Vagina (tissue), 2 donors: ENCODE results near the gene NOP16.
A peak's percentile ranks its signal among the peaks of the same experiment; 100 is the strongest.

Experiments used
- CTCF ChIP-seq, 3 experiments: fragments of 450-650 bp in 2 of 3; fragments of 200-600 bp in 1 of 3; sonication (generic) in 1 of 3; IDR thresholded peaks; one replicate each; pipeline ENCODE4 v1.5.1; 2017 to 2019; ENCODE audit warnings: antibody characterized with exemption in 3 of 3, mild to moderate bottlenecking in 2 of 3, moderate library complexity in 2 of 3
- POLR2A ChIP-seq, 2 donors: fragments of 450-650 bp; IDR thresholded peaks; one replicate each; pipeline ENCODE4 v1.6.1; 2017; ENCODE audit warnings: antibody characterized with exemption in 2 of 2, mild to moderate bottlenecking in 2 of 2, moderate library complexity in 2 of 2
- POLR2AphosphoS5 ChIP-seq, 2 donors: sonication (generic); formaldehyde crosslinking; IDR thresholded peaks; one replicate each; pipeline ENCODE4 v1.9.0; 2017; ENCODE audit warnings: antibody characterized with exemption in 2 of 2, mild to moderate bottlenecking in 2 of 2, low read depth in 1 of 2; ENCODE audit not compliant: insufficient read depth in 1 of 2

- TF ChIP-seq CTCF (IDR thresholded peaks at IDR 0.05) = no peak
- peak in 1 of 2 donors; percentile 18 for TF ChIP-seq POLR2AphosphoS5 (IDR thresholded peaks at IDR 0.05; ENCODE audit: insufficient read depth in 1 of 2, low read depth in 1 of 2)
- no peak for TF ChIP-seq POLR2A (IDR thresholded peaks at IDR 0.05)
These were observed 12.2 kb upstream of the NOP16 start for GRCh38 chr5:176400382-176401156.
